Measurements from ENCODE around the gene CYB561. TPM values are rescaled to one million over a fixed set of nuclear protein-coding genes. Genes with fewer than 3 reads are reported as not detected.

CYB561 gene
- total RNA-seq, 1 experiment from 2014 or later, result 40.1 TPM

DNA sequence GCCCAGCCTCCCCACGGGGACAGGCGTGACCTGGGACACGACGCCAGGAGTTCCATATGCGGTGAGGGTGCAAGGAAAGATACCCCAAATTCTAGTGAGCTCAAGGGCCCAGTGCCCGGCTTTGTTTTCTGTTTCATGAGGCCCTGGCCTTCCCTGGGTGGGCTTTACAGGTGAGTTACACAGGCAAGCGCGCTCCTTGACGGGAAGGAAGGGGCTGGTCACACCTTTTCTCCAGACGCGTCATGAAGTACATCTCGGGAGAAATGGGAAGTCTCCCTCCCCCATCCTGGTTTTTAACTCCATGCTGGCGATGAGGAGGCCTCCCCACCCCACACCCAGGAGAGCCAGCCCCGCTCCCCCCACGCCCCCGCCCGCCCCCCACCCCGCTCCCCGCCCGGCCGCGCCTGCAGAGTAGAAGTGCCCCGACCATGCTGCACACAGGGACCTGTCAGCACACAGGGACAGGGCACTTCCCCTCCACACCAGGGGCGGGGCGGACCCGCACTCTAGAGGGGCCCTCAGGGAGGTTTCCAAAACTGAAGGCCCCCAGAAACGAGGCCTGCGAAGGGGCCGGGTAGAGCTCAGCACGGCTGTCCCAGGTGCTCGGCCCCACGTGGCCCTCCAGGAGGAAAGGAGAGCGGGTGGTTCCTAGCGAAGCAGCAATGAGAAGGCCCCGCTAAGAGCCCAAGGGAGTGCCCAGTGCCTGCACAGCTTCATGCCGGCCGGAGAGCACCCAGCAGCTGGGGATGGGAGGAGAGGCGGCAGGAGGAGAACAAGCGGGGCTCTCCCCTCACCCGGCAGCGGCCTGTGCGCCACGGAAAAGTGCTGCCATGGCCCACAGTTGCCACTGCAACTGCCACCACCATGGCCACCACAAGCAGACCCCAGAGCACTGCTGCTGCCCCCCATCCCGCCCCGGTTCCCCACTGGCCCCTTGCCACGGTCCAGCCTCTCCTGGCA lies 7.7 kb downstream of the CYB561 start:
- Histone ChIP-seq H3K36me3 (ENCODE audit: control insufficient read depth, insufficient read depth, low read length) (no peaks in the 10 kb centered on the region), H3K27me3 (ENCODE audit: control insufficient read depth, insufficient read depth, low read length) (no peaks in the 10 kb centered on the region), H3K27ac (ENCODE audit: low read length) (no peak overlapping the region), H3K4me1 (ENCODE audit: control insufficient read depth, insufficient read depth, low read length) (peaks cover 64% of the 10 kb centered on the region), H3K9me3 (ENCODE audit: control insufficient read depth, insufficient read depth, low read depth, low read length) (no peaks in the 10 kb centered on the region), H3K4me3 (ENCODE audit: low read depth in 2 of 2, low read length in 2 of 2) (no peak overlapping the region)
- TF ChIP-seq TCF7L2 (IDR thresholded peaks at IDR 0.05; ENCODE audit: low read depth, low read length) (no peak), CTCF (IDR thresholded peaks at IDR 0.05) (no peak), SIN3A (IDR thresholded peaks at IDR 0.05; ENCODE audit: borderline replicate concordance, insufficient read depth, low read depth, low read length) (no peak), POLR2AphosphoS5 (IDR thresholded peaks at IDR 0.05; ENCODE audit: low read depth, low read length) (no peak), REST (IDR thresholded peaks at IDR 0.05; ENCODE audit: insufficient read depth in 1 of 2, low read depth in 2 of 2, low read length in 1 of 2) (no peak)
- CTCF ChIA-PET, result interaction anchor here (0.7 kb wide), 1 partner anchor 135 kb away, joined by 4 read pairs; no protein-coding TSS in a partner anchor
- intact Hi-C loops (cut with micrococcal nuclease; ENCODE audit: unreplicated experiment) (no loop called here), in situ Hi-C loops (cut with HindIII; ENCODE audit: low pct_unique_long_range_greater_than_20kb, low sequenced_read_pairs) (no loop called here)
- POLR2A ChIA-PET, result no interaction called here
- DNase-seq (ENCODE audit: low read depth, low spot score), result no peak
- BruUV-seq (replicated peaks), result no TSS peak
- ATAC-seq, result no peak

DNA sequence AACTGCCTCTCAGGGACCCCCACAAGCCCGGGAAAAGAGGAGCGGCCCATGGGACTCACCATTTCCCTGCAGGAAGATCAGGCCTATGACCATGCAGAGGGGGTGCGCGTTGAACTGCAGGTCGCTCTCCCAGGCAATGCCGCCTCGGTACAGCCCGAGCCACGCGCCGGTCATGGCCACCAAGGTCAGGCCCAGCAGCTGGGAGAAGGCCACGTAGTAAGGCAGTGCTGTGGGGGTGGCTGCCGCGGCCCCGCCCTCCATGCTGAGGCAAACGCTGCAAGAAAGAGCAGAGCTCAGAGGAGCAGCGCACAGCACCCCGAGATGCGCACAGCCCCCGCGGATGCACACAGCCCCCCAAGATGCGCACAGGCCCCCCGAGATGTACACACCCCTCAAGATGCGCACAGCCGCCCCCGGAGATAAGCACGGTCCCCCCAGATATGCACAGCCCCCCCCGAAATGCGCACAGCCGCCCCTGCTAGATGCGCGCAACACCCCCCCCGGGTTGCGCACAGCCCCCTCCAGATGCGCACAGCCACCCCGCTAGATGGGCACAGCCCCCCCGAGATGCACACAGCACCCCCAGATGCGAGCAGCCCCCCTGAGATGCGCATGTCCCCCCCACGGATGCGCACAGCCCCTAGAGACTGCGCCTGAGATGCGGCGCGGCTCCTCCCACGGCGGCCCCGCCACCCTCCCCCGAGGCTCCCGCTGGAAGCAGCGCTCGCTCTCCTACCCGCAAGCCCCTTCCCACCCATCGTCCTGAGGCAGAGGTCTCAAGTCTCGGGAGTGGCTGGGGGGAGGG lies 8.6 kb downstream of the CYB561 start:
- TF ChIP-seq TCF7L2 (IDR thresholded peaks at IDR 0.05; ENCODE audit: low read depth, low read length) (no peak), SIN3A (IDR thresholded peaks at IDR 0.05; ENCODE audit: borderline replicate concordance, insufficient read depth, low read depth, low read length) (no peak), POLR2AphosphoS5 (IDR thresholded peaks at IDR 0.05; ENCODE audit: low read depth, low read length) (no peak), CTCF (IDR thresholded peaks at IDR 0.05) (no peak), REST (IDR thresholded peaks at IDR 0.05; ENCODE audit: insufficient read depth in 1 of 2, low read depth in 2 of 2, low read length in 1 of 2) (no peak)
- intact Hi-C loops (cut with micrococcal nuclease; ENCODE audit: unreplicated experiment), result no loop called here
- CTCF ChIA-PET, result interaction anchor here (0.5 to 0.9 kb wide), 2 partner anchors 39 to 175 kb away, joined by 3 read pairs; partner anchors contain the start of gene ACE
- Histone ChIP-seq H3K36me3 (ENCODE audit: control insufficient read depth, insufficient read depth, low read length) (no peaks in the 10 kb centered on the region), H3K27ac (ENCODE audit: low read length) (no peak overlapping the region), H3K4me3 (ENCODE audit: low read depth in 2 of 2, low read length in 2 of 2) (no peak overlapping the region), H3K4me1 (ENCODE audit: control insufficient read depth, insufficient read depth, low read length) (peaks cover 70% of the 10 kb centered on the region), H3K9me3 (ENCODE audit: control insufficient read depth, insufficient read depth, low read depth, low read length) (no peaks in the 10 kb centered on the region), H3K27me3 (ENCODE audit: control insufficient read depth, insufficient read depth, low read length) (no peaks in the 10 kb centered on the region)
- DNase-seq (ENCODE audit: low read depth, low spot score) (no peak), ATAC-seq (no peak)
- POLR2A ChIA-PET, result interaction anchor here (0.7 kb wide), 2 partner anchors 12 to 218 kb away, joined by 3 to 11 read pairs; no protein-coding TSS in a partner anchor
- no TSS peak for BruUV-seq (replicated peaks)
- in situ Hi-C loops (cut with HindIII; ENCODE audit: low pct_unique_long_range_greater_than_20kb, low sequenced_read_pairs), result no loop called here

Measured in Panc1 (cell line).